C4-2B (cell line): ENCODE data around the gene NUDT7.

Experiments used
- ZFX ChIP-seq: fragments of 450-650 bp; IDR thresholded peaks from 2 replicates; pipeline ENCODE4 v1.6.1; 2017
- TF ChIP-seq, protein P1 (sequence below): fragments of 450-650 bp; conservative IDR thresholded peaks from 2 replicates; pipeline ENCODE4 v1.5.1; 2017; ENCODE audit warnings: mild to moderate bottlenecking

- TF ChIP-seq, protein P1, sequence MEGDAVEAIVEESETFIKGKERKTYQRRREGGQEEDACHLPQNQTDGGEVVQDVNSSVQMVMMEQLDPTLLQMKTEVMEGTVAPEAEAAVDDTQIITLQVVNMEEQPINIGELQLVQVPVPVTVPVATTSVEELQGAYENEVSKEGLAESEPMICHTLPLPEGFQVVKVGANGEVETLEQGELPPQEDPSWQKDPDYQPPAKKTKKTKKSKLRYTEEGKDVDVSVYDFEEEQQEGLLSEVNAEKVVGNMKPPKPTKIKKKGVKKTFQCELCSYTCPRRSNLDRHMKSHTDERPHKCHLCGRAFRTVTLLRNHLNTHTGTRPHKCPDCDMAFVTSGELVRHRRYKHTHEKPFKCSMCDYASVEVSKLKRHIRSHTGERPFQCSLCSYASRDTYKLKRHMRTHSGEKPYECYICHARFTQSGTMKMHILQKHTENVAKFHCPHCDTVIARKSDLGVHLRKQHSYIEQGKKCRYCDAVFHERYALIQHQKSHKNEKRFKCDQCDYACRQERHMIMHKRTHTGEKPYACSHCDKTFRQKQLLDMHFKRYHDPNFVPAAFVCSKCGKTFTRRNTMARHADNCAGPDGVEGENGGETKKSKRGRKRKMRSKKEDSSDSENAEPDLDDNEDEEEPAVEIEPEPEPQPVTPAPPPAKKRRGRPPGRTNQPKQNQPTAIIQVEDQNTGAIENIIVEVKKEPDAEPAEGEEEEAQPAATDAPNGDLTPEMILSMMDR: no peak
- no peak for TF ChIP-seq ZFX
Measured at GRCh38 chr16:77729951-77730350, 7.6 kb downstream of the NUDT7 start.
